HepG2 (cell line): Measurements from ENCODE around the gene TRIM15. TPM values are rescaled to one million over a fixed set of nuclear protein-coding genes. Genes with fewer than 3 reads are reported as not detected.

Experiments
- BCL3 ChIP-seq: sonication (generic); formaldehyde crosslinking; IDR thresholded peaks from 2 replicates; pipeline ENCODE4 v1.5.1; 2020; ENCODE audit warnings: mild to moderate bottlenecking, missing genetic modification reagents, moderate library complexity
- DNMT1 ChIP-seq: sonication (generic); formaldehyde crosslinking; IDR thresholded peaks from 2 replicates; pipeline ENCODE4 v1.5.1; 2020; ENCODE audit warnings: mild to moderate bottlenecking, missing genetic modification reagents
- GABPA ChIP-seq, 2 experiments: IDR thresholded peaks; 2 replicates each; pipeline ENCODE4 v1.6.1; 2011 to 2016; ENCODE audit warnings: low read depth in 2 of 2, low read length in 1 of 2, missing biosample characterization in 1 of 2, missing genetic modification characterization in 1 of 2
- GRHL1 ChIP-seq: sonication (generic); formaldehyde crosslinking; conservative IDR thresholded peaks from 2 replicates; pipeline ENCODE4 v1.8.0; 2022; ENCODE audit warnings: missing genetic modification reagents
- MIER2 ChIP-seq: IDR thresholded peaks from 2 replicates; pipeline ENCODE4 v1.6.1; 2016; ENCODE audit warnings: missing biosample characterization, missing genetic modification reagents
- RBM39 ChIP-seq: fragments of 200-400 bp; formaldehyde crosslinking; IDR thresholded peaks from one replicate; pipeline ENCODE4 v1.6.1; 2018; ENCODE audit warnings: antibody characterized with exemption, mild to moderate bottlenecking, low read depth, low read length; ENCODE audit not compliant: poor library complexity, severe bottlenecking
- SNAPC5 ChIP-seq: sonication (generic); formaldehyde crosslinking; IDR thresholded peaks from 2 replicates; pipeline ENCODE4 v1.8.1; 2023; ENCODE audit warnings: mild to moderate bottlenecking, missing genetic modification reagents, borderline replicate concordance
- ZC3H13 ChIP-seq: sonication (generic); formaldehyde crosslinking; IDR thresholded peaks from 2 replicates; pipeline ENCODE4 v1.8.1; 2023; ENCODE audit warnings: mild to moderate bottlenecking, missing genetic modification reagents, moderate library complexity
- ZFP90 ChIP-seq: sonication (generic); formaldehyde crosslinking; IDR thresholded peaks from 2 replicates; pipeline ENCODE4 v1.8.0; 2022; ENCODE audit warnings: missing genetic modification reagents, mild to moderate bottlenecking, inconsistent platforms, borderline replicate concordance
- ZNF503 ChIP-seq: sonication (generic); formaldehyde crosslinking; IDR thresholded peaks from 2 replicates; pipeline ENCODE4 v1.4.0; 2020; ENCODE audit warnings: missing genetic modification reagents
- ZNF547 ChIP-seq: sonication (generic); formaldehyde crosslinking; IDR thresholded peaks from 2 replicates; pipeline ENCODE4 v1.5.1; 2020; ENCODE audit warnings: mild to moderate bottlenecking, missing genetic modification reagents
- ZNF574 ChIP-seq: sonication (generic); formaldehyde crosslinking; IDR thresholded peaks from 2 replicates; pipeline ENCODE4 v1.4.0; 2020; ENCODE audit warnings: missing genetic modification reagents
- ZSCAN31 ChIP-seq: sonication (generic); formaldehyde crosslinking; IDR thresholded peaks from 2 replicates; pipeline ENCODE4 v1.5.0; 2020; ENCODE audit warnings: low read depth, mild to moderate bottlenecking, missing genetic modification reagents
- ZSCAN5A ChIP-seq: sonication (generic); formaldehyde crosslinking; IDR thresholded peaks from 2 replicates; pipeline ENCODE4 v1.8.0; 2022; ENCODE audit warnings: mild to moderate bottlenecking, missing genetic modification reagents, borderline replicate concordance
- polyA plus RNA-seq, 8 experiments: library from polyadenylated mRNA; depleted of rRNA in 3 of 8; stranded (reverse) in 7 of 8; unstranded in 1 of 8; fragments of >200 nt; fragmentation: Illumina TruSeq in 4 of 8; extraction: Trizol in 4 of 8; gene quantifications; 2 replicates each; pipeline versions ENCODE4 v1.2.1 to v1.2.3, GENCODE V29; 2011 to 2016; ENCODE audit warnings: low read depth in 4 of 8, missing spikeins in 1 of 8, mixed read lengths in 1 of 8; ENCODE audit not compliant: insufficient read depth in 1 of 8
- total RNA-seq, 5 experiments: library from RNA; depleted of rRNA; stranded (reverse); fragments of >200 nt; fragmentation: Illumina TruSeq; extraction: Trizol; gene quantifications; 2 replicates each; pipeline ENCODE4 v1.2.3, GENCODE V29; 2016; ENCODE audit warnings: low read depth in 1 of 5

The TRIM15 gene
- total and polyA plus RNA-seq, 2 of the 13 experiments (the other 11 are each of a cell fraction or from before 2014, with no cell fraction given), result 35.1 to 38.2 TPM

GRCh38 chr6:30212865-30213666, 49.7 kb downstream of the TRIM15 start, which contains the start of gene TRIM26 (continued):
- peak; percentile 83 for TF ChIP-seq RBM39
- TF ChIP-seq SNAPC5 (CRISPR knock-in tag), result 0 out of 2 replicates have a peak, but pooled peaks have one; percentile 76
- no peak for TF ChIP-seq GABPA (IDR thresholded peaks at IDR 0.05; ENCODE audit: low read depth, low read length)
- TF ChIP-seq GABPA (CRISPR knock-in tag; IDR thresholded peaks at IDR 0.05; ENCODE audit: low read depth), result peak; percentile 48; the same call in 1 of the 2 replicates
- peak; percentile 72 for TF ChIP-seq ZFP90 (CRISPR knock-in tag)
- TF ChIP-seq ZNF503, result peak; percentile 62
- TF ChIP-seq ZNF574 (CRISPR knock-in tag), result peak; percentile 82
- peak; percentile 63 for TF ChIP-seq ZSCAN31 (CRISPR knock-in tag)
- TF ChIP-seq ZSCAN5A, result peak; percentile 62; the same call in 1 of the 2 replicates
- TF ChIP-seq GRHL1 (CRISPR knock-in tag), result no peak
- TF ChIP-seq DNMT1 (CRISPR knock-in tag), result no peak
- TF ChIP-seq BCL3 (CRISPR knock-in tag), result peak; percentile 55; the same call in 1 of the 2 replicates
- peak; percentile 92; the same call in 1 of the 2 replicates for TF ChIP-seq ZNF547 (CRISPR knock-in tag)
- peak; percentile 64; the same call in 1 of the 2 replicates for TF ChIP-seq ZC3H13 (CRISPR knock-in tag)
- TF ChIP-seq MIER2 (CRISPR knock-in tag), result peak; percentile 30; the same call in 1 of the 2 replicates
